HEK293 (cell line): ENCODE data around the gene SERPINA6.

ENCODE experiments used
- BCL11A ChIP-seq: fragments of 450-650 bp; formaldehyde crosslinking; IDR thresholded peaks from 2 replicates; pipeline ENCODE4 v1.5.1; 2016; ENCODE audit warnings: low read depth, missing biosample characterization, missing genetic modification characterization
- CTCF ChIP-seq: fragments of 450-650 bp; formaldehyde crosslinking; IDR thresholded peaks from 2 replicates; pipeline ENCODE4 v1.5.1; 2016; ENCODE audit warnings: missing biosample characterization, missing genetic modification characterization
- PBX3 ChIP-seq: sonication (generic); formaldehyde crosslinking; IDR thresholded peaks from 2 replicates; pipeline ENCODE4 v1.8.1; 2022; ENCODE audit warnings: mild to moderate bottlenecking, moderate library complexity, missing genetic modification reagents
- TCF7L2 ChIP-seq: IDR thresholded peaks from 2 replicates; pipeline ENCODE4 v1.6.1; 2011; ENCODE audit warnings: low read depth, mild to moderate bottlenecking, inconsistent platforms, low read length, moderate library complexity, borderline replicate concordance
- TRIM28 ChIP-seq: IDR thresholded peaks from 2 replicates; pipeline ENCODE4 v1.6.1; 2011; ENCODE audit warnings: low read length, control low read depth, borderline replicate concordance
- ZBTB20 ChIP-seq: fragments of 450-650 bp; formaldehyde crosslinking; IDR thresholded peaks from 2 replicates; pipeline ENCODE4 v1.5.1; 2016; ENCODE audit warnings: missing biosample characterization, missing genetic modification characterization
- ZNF157 ChIP-seq: fragments of 450-650 bp; formaldehyde crosslinking; IDR thresholded peaks from 2 replicates; pipeline ENCODE4 v1.5.1; 2016; ENCODE audit warnings: missing biosample characterization, missing genetic modification characterization
- ZNF274 ChIP-seq, 2 experiments: fragments of 200-500 bp in 1 of 2; fragments of 450-650 bp in 1 of 2; sonication (Bioruptor generic) in 1 of 2; formaldehyde crosslinking in 1 of 2; IDR thresholded peaks; 2 replicates each; pipeline versions ENCODE4 v1.5.1 to v1.6.1; 2014 to 2016; ENCODE audit warnings: borderline replicate concordance in 1 of 2, inconsistent platforms in 1 of 2, low read length in 1 of 2, missing biosample characterization in 1 of 2, missing genetic modification characterization in 1 of 2
- ZNF747 ChIP-seq: fragments of 450-650 bp; formaldehyde crosslinking; IDR thresholded peaks from 2 replicates; pipeline ENCODE4 v1.5.1; 2016; ENCODE audit warnings: missing biosample characterization, missing genetic modification characterization
- ZSCAN30 ChIP-seq: fragments of 450-650 bp; IDR thresholded peaks from 2 replicates; pipeline ENCODE4 v1.5.1; 2018; ENCODE audit warnings: missing biosample characterization, mild to moderate bottlenecking, missing genetic modification characterization, moderate library complexity

- TF ChIP-seq CTCF (tag by site-specific recombination) (no peak), TCF7L2 (no peak), ZNF274 (IDR thresholded peaks at IDR 0.05; ENCODE audit: low read length) (no peak), ZNF274 (tag by site-specific recombination; IDR thresholded peaks at IDR 0.05; ENCODE audit: borderline replicate concordance) (no peak), ZNF747 (no peak), ZSCAN30 (tag by site-specific recombination) (no peak), BCL11A (tag by site-specific recombination) (no peak), TRIM28 (no peak), ZNF157 (tag by site-specific recombination) (no peak), ZBTB20 (tag by site-specific recombination) (no peak), PBX3 (CRISPR knock-in tag) (no peak)
Observed at GRCh38 chr14:94367347-94368242, 44.5 kb upstream of the SERPINA6 start.
